Measurements from ENCODE around the gene AP3S2.

AP3S2 gene

GRCh38 chr15:89852342-89852995 lies 41.3 kb downstream of the AP3S2 start:
- no peak for DNase-seq (ENCODE audit: low spot score)
- TF ChIP-seq CTCF (IDR thresholded peaks at IDR 0.05; ENCODE audit: extremely low read depth, missing control alignments), result no peak

- DNase-seq (ENCODE audit: low spot score), result peak; percentile 62
- TF ChIP-seq CTCF (IDR thresholded peaks at IDR 0.05; ENCODE audit: extremely low read depth, missing control alignments), result no peak
Observed at GRCh38 chr15:89851673-89852341, 42.0 kb downstream of the AP3S2 start.

GRCh38 chr15:89848970-89849292 lies 44.9 kb downstream of the AP3S2 start:
- no peak for DNase-seq (ENCODE audit: low spot score)
- TF ChIP-seq CTCF (IDR thresholded peaks at IDR 0.05; ENCODE audit: extremely low read depth, missing control alignments), result no peak

GRCh38 chr15:89847101-89847500 lies 46.7 kb downstream of the AP3S2 start:
- no peak for TF ChIP-seq CTCF (IDR thresholded peaks at IDR 0.05; ENCODE audit: extremely low read depth, missing control alignments)
- DNase-seq (ENCODE audit: low spot score), result no peak

- TF ChIP-seq CTCF (IDR thresholded peaks at IDR 0.05; ENCODE audit: extremely low read depth, missing control alignments), result no peak
Observed at GRCh38 chr15:89845305-89845893, 48.4 kb downstream of the AP3S2 start.

GRCh38 chr15:89841962-89842361 lies 51.8 kb downstream of the AP3S2 start:
- no peak for TF ChIP-seq CTCF (IDR thresholded peaks at IDR 0.05; ENCODE audit: extremely low read depth, missing control alignments)
- no peak for DNase-seq (ENCODE audit: low spot score)

More at GRCh38 chr15:89845305-89845893, 48.4 kb downstream of the AP3S2 start:
- DNase-seq (ENCODE audit: low spot score), result no peak

GRCh38 chr15:89841306-89841705 lies 52.5 kb downstream of the AP3S2 start:
- DNase-seq (ENCODE audit: low spot score), result no peak
- no peak for TF ChIP-seq CTCF (IDR thresholded peaks at IDR 0.05; ENCODE audit: extremely low read depth, missing control alignments)

All from GM20000 (cell line).